Ishikawa (cell line): ENCODE measurements around the gene EHD4.

Source experiments
- CEBPB ChIP-seq: IDR thresholded peaks from 2 replicates; pipeline ENCODE4 v1.6.1; 2012
- EP300 ChIP-seq: IDR thresholded peaks from 2 replicates; pipeline ENCODE4 v1.6.1; 2012; ENCODE audit warnings: borderline replicate concordance
- FOXM1 ChIP-seq: IDR thresholded peaks from 2 replicates; pipeline ENCODE4 v1.6.1; 2012; ENCODE audit warnings: low read depth, borderline replicate concordance
- NFIC ChIP-seq: IDR thresholded peaks from 2 replicates; pipeline ENCODE4 v1.6.1; 2012
- RAD21 ChIP-seq: IDR thresholded peaks from 2 replicates; pipeline ENCODE4 v1.6.1; 2012; ENCODE audit warnings: low read depth
- REST ChIP-seq: IDR thresholded peaks from 2 replicates; pipeline ENCODE4 v1.6.1; 2012; ENCODE audit warnings: low read depth, mild to moderate bottlenecking
- TAF1 ChIP-seq: IDR thresholded peaks from 2 replicates; pipeline ENCODE4 v1.6.1; 2012; ENCODE audit warnings: low read depth, mild to moderate bottlenecking
- TF ChIP-seq, protein P1 (sequence below): IDR thresholded peaks from 2 replicates; pipeline ENCODE4 v1.6.1; 2012

DNA sequence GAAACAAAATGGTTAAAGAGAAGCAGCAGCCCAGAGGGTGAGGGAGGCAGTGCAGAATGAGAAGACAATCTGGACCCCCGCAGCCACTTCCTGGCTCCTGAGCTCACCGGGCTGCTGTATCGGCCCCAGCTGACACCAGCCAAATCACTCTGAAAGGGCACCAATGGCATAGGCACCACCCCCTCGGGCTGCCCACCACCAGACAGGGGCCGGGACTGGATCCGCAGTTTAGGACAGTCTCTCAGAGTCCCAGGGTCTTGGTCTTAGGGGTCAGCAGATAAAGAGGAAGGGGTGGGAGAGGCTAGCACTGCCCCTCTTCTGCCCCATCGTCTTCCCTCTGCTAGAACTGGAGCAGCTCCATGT is 17.9 kb upstream of the EHD4 start:
- TF ChIP-seq FOXM1 (no peak), RAD21 (no peak), REST (no peak), EP300 (no peak), TAF1 (no peak), NFIC (no peak), CEBPB (no peak)
- TF ChIP-seq, protein P1, sequence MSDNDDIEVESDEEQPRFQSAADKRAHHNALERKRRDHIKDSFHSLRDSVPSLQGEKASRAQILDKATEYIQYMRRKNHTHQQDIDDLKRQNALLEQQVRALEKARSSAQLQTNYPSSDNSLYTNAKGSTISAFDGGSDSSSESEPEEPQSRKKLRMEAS: no peak
